ENCODE data around the gene NTM.
"Not testable (repeated sequence)": the region's sequence is repeated elsewhere in the genome, so short reads cannot be mapped to it uniquely, and the experiment has no call there.

Gene NTM

DNA sequence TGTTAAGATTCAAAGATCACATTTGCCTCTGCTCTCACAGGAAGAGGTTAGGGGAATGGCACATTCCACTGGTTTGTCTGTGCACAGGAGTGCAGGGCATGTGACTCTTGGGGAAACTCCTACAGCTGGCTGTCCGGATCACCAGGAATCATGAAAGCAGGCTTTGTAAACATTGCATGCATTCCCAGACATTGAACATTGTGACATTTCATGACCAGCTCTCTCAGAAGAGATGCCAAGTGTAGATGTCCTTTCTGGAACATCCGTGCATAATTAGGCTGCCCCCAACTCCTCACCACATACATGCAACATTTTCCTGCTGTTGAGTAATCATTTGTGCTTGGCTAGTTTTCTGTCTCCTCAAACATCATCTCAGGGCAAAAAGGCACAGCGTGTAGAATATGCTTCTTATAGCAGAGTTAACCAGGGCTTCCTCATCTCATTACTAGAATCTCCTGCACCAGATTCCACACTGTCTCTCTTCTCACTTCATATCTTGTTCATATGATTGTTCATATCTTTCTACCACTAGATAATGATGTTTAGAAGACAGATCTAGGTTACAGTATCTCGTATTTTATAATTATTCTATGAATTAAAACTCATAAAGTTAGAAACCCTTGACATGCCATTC, 694.7 kb downstream of the NTM start:
- no peak for DNase-seq

DNA sequence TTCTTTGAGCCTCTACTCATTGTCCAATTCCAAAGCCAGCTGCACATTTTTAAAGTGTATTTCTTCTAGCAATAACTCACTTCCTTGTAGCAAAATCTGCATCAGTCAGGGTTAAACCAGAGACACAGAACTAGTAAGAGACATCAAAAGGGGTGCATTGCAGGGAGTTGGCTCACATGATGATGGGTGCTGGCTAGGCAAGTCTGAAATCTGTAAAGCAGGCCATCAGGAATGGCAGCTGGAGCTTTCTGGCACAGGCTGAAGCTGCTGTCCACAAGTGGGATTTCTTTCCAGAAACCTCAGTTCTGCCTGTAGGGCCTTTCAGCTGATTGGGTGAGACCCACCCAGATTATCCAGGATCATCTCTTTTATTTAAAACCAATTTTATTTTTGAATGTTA, 698.1 kb downstream of the NTM start:
- DNase-seq = no peak

DNA sequence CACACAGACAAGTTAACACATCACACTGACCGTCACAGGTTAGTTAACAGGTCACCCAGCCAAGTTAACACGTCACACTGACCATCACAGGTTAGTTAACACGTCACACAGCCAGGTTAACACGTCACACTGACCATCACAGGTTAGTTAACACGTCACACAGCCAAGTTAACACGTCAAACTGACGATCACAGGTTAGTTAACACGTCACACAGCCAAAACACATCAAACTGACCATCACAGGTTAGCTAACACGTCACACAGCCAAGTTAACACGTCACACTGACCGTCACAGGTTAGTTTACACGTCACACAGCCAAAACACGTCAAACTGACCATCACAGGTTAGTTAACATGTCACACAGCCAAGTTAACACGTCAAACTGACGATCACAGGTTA, 699.2 kb downstream of the NTM start:
- not testable (repeated sequence) for DNase-seq

DNA sequence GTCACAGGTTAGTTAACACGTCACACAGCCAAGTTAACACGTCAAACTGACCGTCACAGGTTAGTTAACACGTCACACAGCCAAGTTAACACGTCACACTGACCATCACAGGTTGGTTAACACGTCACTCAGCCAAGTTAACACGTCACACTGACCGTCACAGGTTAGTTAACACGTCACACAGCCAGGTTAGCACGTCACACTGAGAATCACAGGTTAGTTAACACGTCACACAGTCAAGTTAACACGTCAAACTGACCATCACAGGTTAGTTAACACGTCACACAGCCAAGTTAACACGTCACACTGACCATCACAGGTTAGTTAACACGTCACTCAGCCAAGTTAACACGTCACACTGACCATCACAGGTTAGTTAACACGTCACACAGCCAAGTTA, 700.5 kb downstream of the NTM start:
- DNase-seq = not testable (repeated sequence)

DNA sequence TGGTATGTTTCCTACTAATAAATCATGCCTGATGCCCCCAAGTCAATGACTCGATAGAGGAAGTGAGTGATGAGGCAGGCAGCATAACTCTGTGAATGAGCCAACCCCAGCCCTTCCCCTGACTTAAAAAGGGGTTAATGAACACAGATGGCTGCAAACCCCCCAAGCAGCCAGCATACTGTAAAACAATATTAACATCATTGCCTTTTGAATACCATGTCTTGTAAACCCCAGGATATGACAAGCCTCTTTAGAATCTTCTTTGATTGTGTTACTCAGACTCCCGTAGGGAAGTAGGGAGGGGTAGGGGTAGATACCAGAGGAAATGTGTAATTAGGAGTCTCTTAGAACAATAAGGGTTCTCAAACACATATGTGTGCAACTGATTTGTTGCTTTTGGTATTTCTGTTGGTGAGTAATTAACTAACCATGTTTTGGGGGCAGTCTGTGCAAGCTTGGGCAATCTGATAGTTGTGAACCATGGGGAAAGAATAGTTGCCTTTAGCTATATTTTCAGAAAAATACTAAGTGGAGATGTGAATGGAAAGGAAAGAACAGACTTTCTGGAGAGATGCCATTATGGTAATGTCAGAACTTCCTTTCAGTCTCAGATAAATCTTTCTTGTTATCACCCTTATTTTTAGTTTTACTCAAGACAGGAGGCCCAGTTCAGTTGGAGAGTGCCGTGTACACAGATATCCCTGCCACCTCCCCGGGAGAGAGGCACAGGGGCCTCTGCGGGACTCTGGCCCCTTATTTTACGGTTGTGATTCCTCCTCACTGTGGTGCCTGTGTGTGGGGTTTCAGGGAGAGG, 701.8 kb downstream of the NTM start:
- no peak for DNase-seq

DNA sequence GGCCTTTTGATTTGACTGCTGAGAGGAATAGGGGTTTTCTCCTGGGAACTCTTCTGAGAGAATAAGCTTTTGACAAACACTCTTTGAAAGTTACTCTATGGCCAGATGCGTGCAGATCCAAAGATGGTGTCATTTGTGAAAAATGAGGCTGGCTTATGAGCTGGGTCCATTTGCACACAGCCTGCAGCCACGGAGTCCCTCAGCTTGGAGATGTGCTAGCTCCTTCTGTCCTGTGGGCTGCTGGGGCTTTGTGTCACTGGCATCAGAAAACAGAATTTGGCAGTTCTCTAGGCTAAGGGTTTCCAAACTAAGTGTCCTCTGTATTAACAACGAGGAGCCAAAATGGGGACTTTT, 702.4 kb downstream of the NTM start:
- DNase-seq = no peak

DNA sequence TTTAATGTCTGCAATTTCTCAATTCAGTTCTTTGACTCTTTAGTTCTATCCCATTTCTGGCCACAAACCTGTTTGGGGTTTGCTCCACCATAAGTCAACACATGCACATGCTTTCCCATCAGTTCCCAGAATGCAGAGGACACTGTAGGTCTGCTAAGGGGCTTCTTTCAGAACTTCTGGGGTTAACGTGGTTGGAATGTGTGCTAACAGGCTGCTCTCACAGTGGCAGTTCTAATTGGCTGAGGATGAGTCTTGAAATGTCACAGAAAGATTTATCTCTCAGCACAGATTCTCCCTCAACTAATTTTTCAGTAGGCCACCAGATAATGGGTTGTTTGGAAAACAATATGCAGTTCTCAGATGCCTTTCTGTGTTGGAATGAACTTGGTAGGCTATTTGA, 703.4 kb downstream of the NTM start:
- no peak for DNase-seq

DNA sequence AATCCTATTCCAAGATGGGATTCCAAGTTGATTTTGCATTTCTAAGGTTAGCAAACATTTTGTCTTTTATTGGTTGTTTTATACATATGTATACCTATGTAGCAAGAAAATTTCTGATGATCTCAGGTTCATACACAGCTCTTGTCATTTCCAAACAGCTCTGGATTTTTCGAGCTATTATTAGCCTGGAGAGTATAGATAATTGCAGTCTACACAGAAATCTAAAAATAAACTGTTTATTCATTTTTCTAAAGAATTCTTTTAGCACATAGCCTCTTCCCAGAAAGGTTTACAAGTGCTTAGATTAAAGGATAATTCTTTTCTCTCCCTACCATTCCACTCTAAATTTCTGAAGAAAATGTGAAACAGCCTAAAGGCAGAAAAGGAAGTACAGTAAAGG, 705.0 kb downstream of the NTM start:
- no peak for DNase-seq

DNA sequence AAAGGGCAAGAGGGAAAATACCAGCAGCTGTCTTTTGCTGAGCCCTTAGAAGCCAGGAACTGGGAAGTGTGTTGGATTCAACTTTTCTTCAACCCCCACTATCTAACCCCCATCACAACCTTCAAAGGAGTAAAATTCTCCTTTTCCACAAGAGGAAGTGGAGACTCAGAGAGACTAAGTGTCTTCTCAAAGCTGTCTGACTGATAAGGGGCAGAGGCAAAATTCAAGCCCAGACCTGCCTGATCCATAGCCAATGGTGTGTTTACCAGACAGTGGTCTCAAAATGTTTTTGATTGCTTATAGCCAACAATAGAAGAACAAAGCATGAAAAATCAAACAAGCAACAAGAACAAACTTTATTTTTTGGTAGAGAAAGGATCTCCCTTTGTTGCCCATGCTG, 707.0 kb downstream of the NTM start:
- DNase-seq = no peak

DNA sequence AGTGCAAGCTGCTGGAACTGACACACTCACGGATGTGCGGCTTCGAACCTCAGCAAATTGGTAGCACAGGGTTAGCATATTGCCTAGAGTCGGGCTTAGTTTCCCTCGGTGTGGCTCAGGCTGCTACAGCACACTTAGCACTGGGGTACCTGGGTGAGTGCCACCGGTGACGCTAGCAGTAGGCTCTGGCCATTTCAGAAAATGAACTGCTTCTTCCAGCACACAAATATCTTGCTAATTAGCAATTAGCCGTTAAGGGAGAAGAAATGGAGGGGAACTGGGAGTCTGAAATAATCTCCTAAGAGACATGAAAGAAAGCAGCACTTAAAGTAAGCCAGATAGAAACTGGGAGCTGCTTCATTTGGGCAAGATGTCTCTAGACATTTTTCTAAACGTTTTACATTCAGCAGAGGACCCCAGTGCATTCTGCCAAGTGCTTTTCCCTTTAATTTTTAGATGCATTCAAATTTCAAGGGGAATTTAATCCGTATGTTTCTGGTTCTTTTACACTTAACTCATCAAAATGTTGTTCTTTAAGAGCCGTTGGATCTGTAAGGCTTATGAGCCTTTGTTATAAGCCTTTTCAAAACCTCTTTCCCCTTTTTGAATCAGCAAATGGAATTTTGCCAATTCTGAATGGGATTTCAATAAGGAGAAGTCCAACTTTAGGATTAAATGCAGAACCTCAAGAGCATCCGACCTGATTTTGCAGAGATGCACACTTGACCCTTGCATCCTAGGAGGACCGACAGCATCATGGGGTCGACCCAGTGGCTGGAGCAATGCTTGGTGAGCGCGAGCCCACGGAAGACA, 708.1 kb downstream of the NTM start:
- no peak for DNase-seq

DNA sequence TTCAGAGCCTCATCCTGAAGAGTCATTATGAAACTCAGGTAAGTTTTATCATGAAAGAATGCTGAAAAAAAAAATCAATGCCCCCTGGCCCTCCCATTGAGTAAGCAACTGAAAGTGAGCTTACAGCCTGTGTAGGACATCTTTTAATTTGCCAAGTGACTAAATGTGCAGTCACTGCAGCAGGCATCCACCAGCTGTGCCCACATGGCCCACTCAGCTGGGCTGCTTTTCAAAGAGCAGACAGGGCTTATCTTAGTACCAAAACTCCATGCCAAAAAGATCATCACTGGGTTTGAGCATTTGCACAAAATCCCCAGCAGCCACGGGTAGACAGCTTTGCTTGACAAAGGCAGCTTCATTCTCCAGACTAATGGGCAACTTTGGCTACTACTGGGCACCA, 709.7 kb downstream of the NTM start:
- no peak for DNase-seq

DNA sequence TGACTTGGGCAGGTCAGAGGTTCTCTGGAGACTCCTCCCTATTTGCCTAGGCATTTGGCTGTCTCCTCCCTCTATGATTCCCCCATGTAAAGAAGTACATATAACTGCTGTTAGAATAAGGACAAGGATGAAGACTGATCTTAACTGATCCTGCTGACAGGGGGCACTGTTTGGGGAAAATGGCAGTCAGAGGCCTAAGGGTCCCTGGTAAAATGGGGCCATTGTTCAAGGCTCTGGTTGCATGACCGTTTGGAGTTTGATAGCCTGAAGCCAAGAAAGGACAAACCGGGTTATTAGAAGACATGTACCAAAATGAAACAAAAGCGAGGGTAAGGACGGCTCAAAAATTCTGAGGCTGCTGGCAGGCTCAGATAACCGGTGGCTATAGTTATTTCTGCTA, 712.2 kb downstream of the NTM start:
- no peak for DNase-seq

DNA sequence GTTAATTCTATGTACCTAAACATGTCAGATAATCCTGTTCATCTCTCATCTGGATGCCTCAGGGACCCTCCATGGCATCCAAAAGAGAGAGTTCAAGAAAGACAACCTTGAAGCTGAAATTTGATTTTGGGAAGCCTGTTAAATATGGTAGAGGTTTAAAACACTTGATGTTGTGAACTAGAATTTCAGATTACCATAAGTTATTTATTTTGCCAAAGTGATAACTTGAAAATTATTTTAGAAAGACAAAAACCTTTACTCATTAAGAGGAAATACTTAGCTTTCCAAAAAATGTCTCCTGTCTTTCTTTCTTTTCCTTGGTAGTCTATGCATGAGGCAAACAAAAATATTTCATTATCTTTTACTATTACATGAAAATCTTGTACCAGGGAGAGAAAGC, 714.0 kb downstream of the NTM start:
- no peak for DNase-seq

DNA sequence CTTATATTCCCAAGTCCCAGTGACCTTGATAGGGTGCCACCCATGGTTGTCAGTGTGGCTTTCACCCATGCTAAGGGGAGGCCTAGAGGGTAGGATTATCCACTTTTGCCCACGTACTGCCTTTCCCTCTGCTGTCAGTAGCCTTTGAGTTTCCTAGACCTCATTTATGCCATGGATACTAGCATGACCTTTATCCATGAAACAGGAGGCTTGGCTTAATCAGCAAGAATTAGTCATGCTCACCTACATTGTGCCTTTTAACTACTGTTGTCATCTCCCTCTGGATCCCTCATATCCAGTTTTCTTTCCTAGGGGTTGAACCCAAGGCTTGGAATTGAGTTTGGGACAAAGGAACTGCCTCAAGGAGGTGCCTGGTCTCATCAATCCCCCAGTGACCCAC, 716.7 kb downstream of the NTM start:
- DNase-seq = no peak

DNA sequence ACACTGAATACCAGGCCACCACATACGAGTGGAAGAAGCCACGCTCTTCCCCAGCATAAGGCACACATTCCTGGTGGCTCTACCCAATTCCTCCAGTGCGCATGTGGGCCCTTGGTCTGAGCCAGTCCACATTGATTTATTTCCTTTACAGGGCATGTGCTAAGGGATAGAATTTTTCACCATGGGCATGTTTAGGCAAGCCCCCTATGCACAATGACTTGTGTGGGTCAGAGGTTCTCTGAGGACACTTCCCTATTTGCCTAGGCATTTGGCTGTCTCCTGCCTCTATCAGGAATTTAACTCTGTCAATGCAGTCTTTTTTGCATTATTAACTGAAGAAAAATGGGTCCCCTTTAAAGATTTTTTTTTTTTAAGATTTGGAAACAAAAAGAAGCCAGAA, 718.1 kb downstream of the NTM start:
- DNase-seq = no peak

DNA sequence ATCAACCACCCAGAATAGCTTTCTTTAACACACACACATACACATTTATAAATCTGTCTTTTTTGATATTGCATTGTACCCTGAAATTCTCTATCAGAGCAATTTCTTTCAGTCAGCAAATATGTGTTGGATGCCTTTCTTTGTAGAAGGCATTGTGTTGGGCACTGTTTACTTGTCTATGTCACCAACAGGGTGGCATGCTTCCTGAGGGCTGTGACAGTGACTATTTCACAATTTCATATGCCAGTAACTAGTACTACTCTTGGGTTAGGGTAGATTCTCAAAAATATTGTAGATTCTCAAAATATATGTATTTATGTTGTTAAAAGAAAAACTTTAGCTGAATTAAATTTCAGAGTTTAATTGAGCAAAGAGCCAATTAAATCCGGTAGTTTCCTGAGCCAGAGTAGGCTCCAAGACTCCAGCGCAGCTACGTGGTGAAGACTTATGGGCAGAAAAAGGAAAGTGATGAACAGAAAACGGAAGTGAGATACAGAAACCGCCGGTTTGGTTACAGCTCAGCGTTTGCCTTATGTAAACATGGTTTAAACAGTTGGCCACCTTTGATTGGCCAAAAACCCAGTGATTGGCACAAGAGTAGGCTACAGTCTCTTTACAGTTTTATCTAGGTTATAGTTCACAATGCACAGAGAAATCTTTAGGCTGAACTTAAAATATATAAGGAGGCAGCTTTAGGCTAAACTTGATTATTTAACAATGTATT, 723.3 kb downstream of the NTM start:
- no peak for DNase-seq

DNA sequence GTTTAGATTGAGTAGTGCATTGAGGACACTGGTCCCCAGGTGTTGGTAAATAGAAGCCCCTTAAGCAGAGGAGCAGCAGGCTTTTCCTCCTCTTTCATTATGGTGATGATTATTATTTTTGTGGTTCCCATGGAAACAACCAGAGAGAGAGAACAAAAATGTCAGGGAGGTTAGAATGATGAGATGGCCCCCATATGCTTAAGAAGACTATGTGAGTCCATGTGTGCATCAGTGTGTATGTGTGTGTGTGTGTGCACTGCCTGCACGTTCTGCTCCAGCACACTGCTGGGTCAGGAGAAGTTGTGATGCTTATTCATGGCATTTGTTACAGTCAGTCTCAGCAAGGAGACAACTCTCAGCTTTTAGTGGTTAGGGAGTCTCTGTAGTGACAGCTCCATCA, 724.2 kb downstream of the NTM start:
- DNase-seq = no peak

DNA sequence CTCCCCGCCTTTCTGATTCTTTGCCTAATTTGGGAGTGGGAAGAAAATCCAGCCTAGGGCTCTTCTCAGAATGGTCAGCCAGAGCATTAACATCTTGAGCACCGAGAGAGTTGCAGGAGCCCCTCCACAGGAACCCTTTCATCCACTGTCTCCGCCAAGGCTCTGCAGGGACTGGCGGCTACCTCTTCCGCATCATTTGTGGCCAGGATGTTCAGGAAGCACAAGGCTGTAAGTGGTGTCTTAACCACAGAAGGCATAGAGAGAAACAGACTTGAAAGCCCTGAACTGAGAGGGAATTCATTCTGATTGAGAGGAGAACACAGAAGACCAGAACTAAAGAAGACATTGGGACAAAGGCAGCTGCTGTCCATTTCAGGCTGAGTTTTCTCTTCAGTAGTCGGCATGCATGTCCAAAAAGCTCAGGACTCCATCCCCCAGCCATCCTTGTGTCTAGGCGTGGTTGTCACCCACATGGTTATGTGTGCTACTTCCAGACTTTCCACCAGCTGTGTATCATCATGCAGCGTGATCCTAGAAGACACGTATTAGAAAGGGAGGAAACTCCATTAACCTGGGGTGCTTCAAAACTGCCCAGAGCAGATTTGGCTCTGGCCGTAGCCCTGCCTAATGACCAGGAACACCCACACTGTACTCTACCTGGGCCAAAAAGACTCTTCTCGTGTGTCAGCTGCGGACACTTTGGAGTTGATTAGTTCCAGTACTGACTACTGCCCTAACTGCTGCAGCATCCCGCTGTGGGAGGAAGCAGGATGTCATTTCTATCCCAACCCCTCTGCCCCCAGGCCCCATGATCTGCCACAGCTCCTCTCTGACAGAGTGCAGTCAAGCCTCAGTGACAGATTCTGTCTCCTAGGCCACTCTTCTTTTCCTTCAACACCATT, 725.1 kb downstream of the NTM start:
- DNase-seq = no peak

DNA sequence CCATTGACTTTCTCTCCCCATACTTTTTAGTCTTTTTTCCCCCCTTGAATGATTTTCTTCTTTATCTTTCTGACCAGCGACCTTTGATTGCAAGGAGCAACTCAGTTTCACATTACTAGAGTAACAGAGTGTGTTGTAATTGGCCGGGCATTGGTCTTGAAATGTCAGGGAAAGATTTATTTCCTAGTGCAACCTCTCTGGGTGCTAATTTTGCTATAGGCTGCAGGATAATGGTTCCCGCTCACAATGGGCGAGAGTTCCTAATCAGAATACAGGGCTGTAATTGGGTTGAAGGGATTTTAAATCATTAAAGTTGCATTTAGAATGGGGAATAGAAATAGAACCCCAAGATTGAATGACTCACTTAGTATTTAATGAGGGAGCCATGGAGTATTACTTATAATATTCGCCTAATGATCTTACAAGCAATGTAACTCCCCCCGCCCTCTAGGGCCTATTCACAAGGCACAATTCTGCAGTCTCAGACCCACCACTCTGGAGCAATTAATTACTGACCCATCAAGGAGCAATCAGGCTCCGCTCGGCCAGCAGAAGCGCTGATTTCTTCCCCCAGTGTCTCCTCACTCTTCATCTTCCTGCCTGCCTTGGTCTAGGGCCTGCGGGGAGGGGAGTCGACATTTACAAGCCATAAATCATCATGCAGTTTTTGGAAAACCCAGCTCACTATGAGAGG, 725.9 kb downstream of the NTM start:
- DNase-seq = no peak

DNA sequence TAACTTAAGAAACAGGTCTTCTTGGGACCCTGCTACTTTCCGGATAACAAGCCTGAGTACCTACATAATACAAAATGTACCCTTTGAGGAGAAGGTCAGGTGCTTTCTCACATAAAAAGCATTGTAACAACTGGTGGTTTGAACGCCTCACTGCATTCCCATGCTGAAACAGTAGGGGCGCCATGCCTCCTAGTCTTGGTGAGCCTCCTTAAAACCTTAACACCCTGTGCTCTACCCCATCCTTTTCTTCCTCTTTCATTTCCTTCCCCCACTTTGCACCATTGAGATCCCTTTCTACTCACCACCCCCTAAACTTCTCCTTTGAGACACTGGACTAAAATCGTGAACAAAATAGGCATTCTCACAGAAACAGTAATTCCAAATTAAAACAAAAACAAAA, 729.3 kb downstream of the NTM start:
- no peak for DNase-seq

DNA sequence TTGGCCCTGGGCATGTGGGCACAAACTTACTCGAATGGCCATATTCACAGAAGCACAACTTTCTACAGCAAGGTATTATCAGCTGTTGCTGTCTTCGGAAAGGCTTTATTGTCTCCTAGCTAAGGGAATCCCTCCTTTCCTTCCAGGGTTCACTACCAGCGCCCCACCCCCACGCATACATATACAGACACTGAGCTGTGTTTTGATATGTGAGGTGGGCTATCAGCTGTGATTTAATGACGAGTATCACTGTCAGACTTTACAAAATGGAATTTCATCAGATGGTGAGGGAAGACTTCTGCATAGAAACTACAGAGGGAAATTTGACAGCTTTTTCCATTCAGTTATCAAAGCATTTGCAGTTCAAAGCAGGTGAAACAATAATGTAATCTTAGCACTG, 730.2 kb downstream of the NTM start:
- DNase-seq = no peak

DNA sequence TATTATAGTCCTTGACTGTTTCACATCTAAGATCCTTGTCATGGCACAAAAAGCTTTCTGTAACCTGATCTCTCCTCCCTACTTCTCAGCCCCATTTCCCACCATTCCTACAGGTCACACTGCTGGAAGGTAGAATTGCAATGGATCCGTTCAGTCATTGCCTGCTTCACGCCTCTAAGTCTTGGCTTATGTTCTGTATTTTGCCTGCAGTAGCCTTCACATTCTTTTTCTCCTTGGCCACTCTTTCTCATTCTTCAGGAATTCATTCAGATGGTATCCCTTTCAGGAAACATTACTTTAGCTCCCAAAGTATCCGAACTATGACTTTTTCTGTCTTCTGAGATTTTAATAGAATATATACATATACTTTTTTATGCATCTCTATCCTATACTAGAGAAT, 731.5 kb downstream of the NTM start:
- DNase-seq = no peak

Measured in NCI-H1436 treated with DMSO at 0.1 percent for 48 hours (cell line).